ENCODE results near the gene NPTXR.

GRCh38 chr22:38841211-38841610 lies 2.6 kb downstream of the NPTXR start:
- TF ChIP-seq CTCF (conservative IDR thresholded peaks at IDR 0.05; ENCODE audit: low read depth, low read length) (no peak), RFX5 (IDR thresholded peaks at IDR 0.05; ENCODE audit: low read depth, low read length) (no peak), MXI1 (IDR thresholded peaks at IDR 0.05; ENCODE audit: borderline replicate concordance, low read depth, low read length) (no peak), RCOR1 (IDR thresholded peaks at IDR 0.05; ENCODE audit: insufficient replicate concordance, low read length) (no peak), POLR2A (IDR thresholded peaks at IDR 0.05; ENCODE audit: low read depth, low read length) (no peak), ELK1 (IDR thresholded peaks at IDR 0.05; ENCODE audit: borderline replicate concordance, low read depth, low read length) (no peak), CEBPB (IDR thresholded peaks at IDR 0.05; ENCODE audit: low read depth, low read length) (no peak), USF2 (IDR thresholded peaks at IDR 0.05; ENCODE audit: low read depth, low read length) (no peak), RAD21 (IDR thresholded peaks at IDR 0.05; ENCODE audit: low read length) (no peak), SMC3 (IDR thresholded peaks at IDR 0.05; ENCODE audit: low read depth, low read length) (no peak), BHLHE40 (IDR thresholded peaks at IDR 0.05; ENCODE audit: low read depth, low read length) (no peak), MAFK (IDR thresholded peaks at IDR 0.05; ENCODE audit: low read depth, low read length) (no peak), MAZ (IDR thresholded peaks at IDR 0.05; ENCODE audit: borderline replicate concordance, low read depth, low read length) (no peak)

Measured in IMR-90 (cell line).